Measurements from ENCODE around the gene GAL3ST2. TPM values are rescaled to one million over a fixed set of nuclear protein-coding genes. Genes with fewer than 3 reads are reported as not detected.
"Not testable (repeated sequence)": the region's sequence is repeated elsewhere in the genome, so short reads cannot be mapped to it uniquely, and the experiment has no call there.

GAL3ST2 gene
- total RNA-seq, 1 experiment from 2014 or later: 0.14 TPM

- no peaks in the 10 kb centered on the region for H3K27me3 ChIP-seq (ENCODE audit: control insufficient read depth, insufficient read depth, low read length)
- peak; percentile 73 for DNase-seq
These were observed 44.2 kb downstream of the GAL3ST2 start for GRCh38 chr2:241820625-241821384.

DNA sequence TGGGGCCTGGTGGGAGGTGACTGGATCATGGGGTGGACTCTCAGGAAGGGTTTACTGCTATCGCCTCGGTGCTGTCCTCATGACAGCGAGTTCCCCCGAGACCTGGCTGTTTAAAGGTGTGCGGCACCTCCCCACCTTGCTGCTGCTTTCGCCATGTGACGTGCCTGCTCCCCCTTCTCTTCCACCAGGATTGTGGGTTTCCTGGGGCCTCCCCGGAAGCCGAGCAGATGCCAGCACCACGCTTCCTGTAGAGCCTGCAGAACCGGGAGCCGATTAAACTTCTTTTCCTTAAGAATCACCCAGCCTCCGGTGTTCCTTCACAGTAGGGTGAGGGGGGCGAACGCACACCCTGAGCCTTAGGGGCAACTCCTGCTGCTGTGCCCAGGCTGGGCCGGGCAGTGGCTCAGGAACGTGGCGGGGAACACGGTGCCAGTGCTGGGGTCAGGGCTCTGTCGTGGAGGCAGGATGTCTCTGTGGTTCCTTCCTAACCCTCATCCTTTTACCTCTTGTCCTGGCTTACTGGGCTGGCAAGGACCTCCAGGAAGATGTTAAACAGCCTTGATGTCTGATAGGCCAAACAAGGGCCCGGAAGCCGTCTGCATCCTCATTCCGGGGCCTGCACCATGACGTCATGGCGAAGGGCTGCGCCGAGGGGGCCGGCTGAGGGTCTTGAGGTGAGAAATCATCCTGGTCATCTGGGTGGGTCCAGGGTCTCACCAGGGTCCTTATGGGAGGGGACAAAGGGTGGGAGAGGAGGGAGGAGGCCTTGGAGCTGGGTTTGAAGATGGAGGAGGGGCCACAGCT, 45.0 kb downstream of the GAL3ST2 start:
- H3K27me3 ChIP-seq (ENCODE audit: control insufficient read depth, insufficient read depth, low read length): no peaks in the 10 kb centered on the region
- DNase-seq: peak; percentile 53
- H3K36me3 ChIP-seq (replicated peaks; ENCODE audit: control insufficient read depth, insufficient read depth, low read length): no peaks in the 10 kb centered on the region
- H3K4me3 ChIP-seq (ENCODE audit: insufficient read depth, low read depth, low read length): no peak overlapping the region

More at GRCh38 chr2:241820625-241821384, 44.2 kb downstream of the GAL3ST2 start:
- no peaks in the 10 kb centered on the region for H3K36me3 ChIP-seq (replicated peaks; ENCODE audit: control insufficient read depth, insufficient read depth, low read length)
- H3K4me3 ChIP-seq (ENCODE audit: insufficient read depth, low read depth, low read length): no peak overlapping the region

- Histone ChIP-seq H3K4me3 (ENCODE audit: insufficient read depth, low read depth, low read length) (no peak overlapping the region), H3K27me3 (ENCODE audit: control insufficient read depth, insufficient read depth, low read length) (no peaks in the 10 kb centered on the region), H3K36me3 (replicated peaks; ENCODE audit: control insufficient read depth, insufficient read depth, low read length) (no peaks in the 10 kb centered on the region)
- DNase-seq: peak; percentile 52
These were observed 45.6 kb downstream of the GAL3ST2 start for GRCh38 chr2:241822264-241822623.

GRCh38 chr2:241823531-241824437, 47.2 kb downstream of the GAL3ST2 start:
- DNase-seq: peak; percentile 50

GRCh38 chr2:241827394-241827793, 50.8 kb downstream of the GAL3ST2 start:
- Histone ChIP-seq H3K27me3 (ENCODE audit: control insufficient read depth, insufficient read depth, low read length) (no peaks in the 10 kb centered on the region), H3K4me3 (ENCODE audit: insufficient read depth, low read depth, low read length) (no peak overlapping the region), H3K36me3 (replicated peaks; ENCODE audit: control insufficient read depth, insufficient read depth, low read length) (no peaks in the 10 kb centered on the region)
- no peak for DNase-seq

More at GRCh38 chr2:241823531-241824437, 47.2 kb downstream of the GAL3ST2 start:
- not testable (repeated sequence) for H3K4me3 ChIP-seq (ENCODE audit: insufficient read depth, low read depth, low read length); H3K27me3 ChIP-seq (ENCODE audit: control insufficient read depth, insufficient read depth, low read length); H3K36me3 ChIP-seq (replicated peaks; ENCODE audit: control insufficient read depth, insufficient read depth, low read length)

DNA sequence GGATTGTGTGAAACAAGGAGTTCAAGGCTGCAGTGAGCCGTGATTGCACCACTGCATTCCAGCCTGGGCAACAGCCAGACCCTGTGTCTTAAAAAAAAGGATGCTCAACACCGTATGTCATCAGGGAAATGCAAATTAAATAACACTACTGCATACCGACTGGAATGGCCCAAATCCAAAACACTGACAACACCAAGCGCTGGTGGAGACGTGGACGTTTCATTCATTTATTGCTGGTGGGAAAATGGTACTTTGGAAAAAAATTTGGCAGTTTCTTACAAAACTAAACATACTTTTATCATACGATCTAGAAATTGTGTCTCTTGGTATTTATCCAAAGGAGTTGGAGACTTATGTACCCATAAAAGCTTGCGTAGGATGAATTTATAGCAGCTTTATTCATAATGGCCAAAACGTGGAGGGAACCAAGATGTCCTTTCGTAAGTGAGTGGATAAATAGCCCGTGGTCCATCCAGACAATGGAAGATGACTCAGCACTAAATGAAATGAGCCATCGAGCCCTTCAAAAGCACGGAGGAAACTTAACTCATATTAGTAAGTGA, 56.6 kb downstream of the GAL3ST2 start:
- Histone ChIP-seq H3K4me3 (ENCODE audit: insufficient read depth, low read depth, low read length) (no peak overlapping the region), H3K36me3 (replicated peaks; ENCODE audit: control insufficient read depth, insufficient read depth, low read length) (no peaks in the 10 kb centered on the region), H3K27me3 (ENCODE audit: control insufficient read depth, insufficient read depth, low read length) (no peaks in the 10 kb centered on the region)
- DNase-seq: no peak

DNA sequence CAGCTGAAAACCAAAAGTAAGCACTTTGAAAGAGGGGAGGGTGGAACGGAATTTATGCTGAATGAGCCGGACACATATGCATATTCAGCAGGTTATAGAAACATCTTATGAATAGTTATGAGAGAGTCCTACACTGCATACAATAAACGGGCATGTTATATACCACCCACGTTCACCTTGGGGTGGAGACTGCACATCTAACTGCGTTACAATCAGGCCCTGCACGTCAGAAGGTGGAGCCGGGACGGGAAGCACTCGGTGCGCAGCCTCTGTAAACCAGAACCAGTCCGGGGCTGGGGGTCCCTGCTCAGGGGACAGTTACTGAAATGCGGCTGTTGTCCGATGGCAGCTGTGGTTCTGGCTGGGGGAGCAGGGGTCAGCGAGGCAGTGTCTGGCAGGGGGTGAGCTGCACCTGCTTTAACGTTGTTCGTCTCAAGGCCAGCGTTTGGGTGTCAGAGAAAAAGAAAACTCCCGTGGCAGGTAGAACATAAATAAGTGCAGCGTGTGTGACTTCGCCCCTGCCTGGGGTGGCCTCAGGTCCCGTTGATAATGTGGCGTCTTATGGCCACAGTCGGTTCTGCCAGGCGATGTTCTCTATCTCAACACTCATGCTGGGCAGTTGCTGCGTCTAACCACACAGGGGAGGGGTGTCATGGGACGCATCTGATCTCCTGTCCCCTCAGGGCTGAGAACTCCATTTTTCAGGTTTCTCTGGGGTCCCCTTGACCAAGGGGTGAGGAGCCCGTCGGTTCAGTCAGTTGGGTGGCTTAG, 57.3 kb downstream of the GAL3ST2 start:
- DNase-seq; H3K27me3 ChIP-seq (ENCODE audit: control insufficient read depth, insufficient read depth, low read length): not testable (repeated sequence)

GRCh38 chr2:241834527-241835210, 58.0 kb downstream of the GAL3ST2 start:
- Histone ChIP-seq H3K27me3 (ENCODE audit: control insufficient read depth, insufficient read depth, low read length) (no peaks in the 10 kb centered on the region), H3K4me3 (ENCODE audit: insufficient read depth, low read depth, low read length) (no peak overlapping the region), H3K36me3 (replicated peaks; ENCODE audit: control insufficient read depth, insufficient read depth, low read length) (no peaks in the 10 kb centered on the region)
- no peak for DNase-seq

More for the DNA sequence above, 57.3 kb downstream of the GAL3ST2 start:
- not testable (repeated sequence) for H3K36me3 ChIP-seq (replicated peaks; ENCODE audit: control insufficient read depth, insufficient read depth, low read length); H3K4me3 ChIP-seq (ENCODE audit: insufficient read depth, low read depth, low read length)

DNA sequence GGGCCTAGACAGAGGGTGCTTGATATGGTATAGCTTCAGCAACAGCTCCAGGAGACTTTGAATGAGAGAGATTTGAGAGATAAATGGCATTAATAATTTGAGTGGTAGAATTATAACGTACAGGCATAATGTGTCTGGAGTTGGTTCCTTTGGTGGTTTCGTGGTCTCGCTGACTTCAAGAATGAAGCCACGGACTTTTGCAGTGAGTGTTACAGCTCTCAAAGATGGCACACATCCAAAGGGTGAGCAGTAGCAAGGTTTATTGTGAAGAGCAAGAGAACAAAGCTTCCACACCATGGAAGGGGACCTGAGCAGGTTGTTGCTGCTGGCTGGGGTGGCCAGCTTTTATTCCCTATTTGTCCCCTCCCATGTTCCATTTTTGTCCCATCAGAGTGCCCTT, 59.0 kb downstream of the GAL3ST2 start:
- Histone ChIP-seq H3K4me3 (ENCODE audit: insufficient read depth, low read depth, low read length) (no peak overlapping the region), H3K27me3 (ENCODE audit: control insufficient read depth, insufficient read depth, low read length) (no peaks in the 10 kb centered on the region), H3K36me3 (replicated peaks; ENCODE audit: control insufficient read depth, insufficient read depth, low read length) (no peaks in the 10 kb centered on the region)
- no peak for DNase-seq

- no peaks in the 10 kb centered on the region for H3K27me3 ChIP-seq (ENCODE audit: control insufficient read depth, insufficient read depth, low read length)
- no peak for DNase-seq
- H3K36me3 ChIP-seq (replicated peaks; ENCODE audit: control insufficient read depth, insufficient read depth, low read length): no peaks in the 10 kb centered on the region
- H3K4me3 ChIP-seq (ENCODE audit: insufficient read depth, low read depth, low read length): no peak overlapping the region
These were observed 59.7 kb downstream of the GAL3ST2 start for GRCh38 chr2:241836292-241836691.

GRCh38 chr2:241837197-241837965, 60.8 kb downstream of the GAL3ST2 start:
- Histone ChIP-seq H3K27me3 (ENCODE audit: control insufficient read depth, insufficient read depth, low read length) (no peaks in the 10 kb centered on the region), H3K4me3 (ENCODE audit: insufficient read depth, low read depth, low read length) (no peak overlapping the region), H3K36me3 (replicated peaks; ENCODE audit: control insufficient read depth, insufficient read depth, low read length) (no peaks in the 10 kb centered on the region)
- no peak for DNase-seq

DNA sequence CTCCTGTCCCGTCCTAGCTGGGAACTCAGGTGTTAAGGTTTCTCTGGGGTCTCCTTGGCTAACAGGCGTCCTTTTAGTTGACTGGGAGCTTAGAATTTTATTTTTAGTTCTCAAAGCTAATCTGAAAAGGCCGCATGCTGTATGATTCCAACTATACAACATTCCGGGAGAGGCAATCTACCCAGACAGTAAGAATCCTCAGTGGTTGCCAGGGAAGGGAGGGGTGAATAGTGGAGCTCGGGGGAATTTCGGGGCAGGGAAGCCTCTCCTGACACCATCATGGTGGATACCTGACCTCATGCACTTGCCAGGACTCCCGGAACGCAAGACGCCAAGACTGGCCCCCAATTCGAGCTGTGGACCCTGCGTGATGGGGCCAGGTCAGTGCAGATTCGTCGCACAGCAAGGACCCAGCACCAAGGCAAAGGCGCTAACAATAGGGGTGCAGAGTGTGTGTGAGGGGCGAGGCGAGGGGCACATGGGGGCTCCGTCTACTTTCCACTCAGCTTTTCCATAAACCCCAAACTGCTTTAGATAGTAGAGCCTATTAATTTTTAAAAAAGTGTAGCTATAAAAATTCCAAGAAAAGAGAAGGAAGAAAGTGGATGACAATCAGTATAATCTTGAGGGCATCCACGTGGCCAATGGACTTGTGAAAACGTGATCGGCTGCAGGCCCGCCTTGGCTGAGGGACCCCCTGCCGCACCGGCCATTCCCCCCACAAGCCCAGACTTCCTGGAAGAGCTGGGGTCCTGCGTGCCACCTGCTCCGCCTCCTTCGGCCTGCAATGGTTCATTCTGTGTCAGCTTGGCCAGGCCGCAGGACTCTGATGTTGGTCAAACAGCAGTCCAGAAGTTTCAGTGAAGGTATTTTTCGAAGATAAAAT, 64.8 kb downstream of the GAL3ST2 start:
- peak; percentile 59 for DNase-seq
- Histone ChIP-seq H3K4me3 (ENCODE audit: insufficient read depth, low read depth, low read length) (no peak overlapping the region), H3K27me3 (ENCODE audit: control insufficient read depth, insufficient read depth, low read length) (peaks cover 13% of the 10 kb centered on the region), H3K36me3 (replicated peaks; ENCODE audit: control insufficient read depth, insufficient read depth, low read length) (no peaks in the 10 kb centered on the region)
